ENCODE results near the gene NAV3.

GRCh38 chr12:77947330-77947729, 116.6 kb downstream of the NAV3 start:
- TF ChIP-seq CTCF (IDR thresholded peaks at IDR 0.05 in 8 of 11, conservative IDR thresholded peaks at IDR 0.05 in 3 of 11) (no peak), POLR2AphosphoS5 (IDR thresholded peaks at IDR 0.05) (no peak), POLR2A (IDR thresholded peaks at IDR 0.05) (no peak)

Data from spleen (tissue), 7 donors.